Nucleus accumbens (tissue), 56 donors: Measurements from ENCODE around the gene PRKAR2B.

Experiments
- DNase-seq, 56 donors: peaks; one replicate each; lab custom pipeline; 2025; lab: John Stamatoyannopoulos, UW

PRKAR2B gene

DNA sequence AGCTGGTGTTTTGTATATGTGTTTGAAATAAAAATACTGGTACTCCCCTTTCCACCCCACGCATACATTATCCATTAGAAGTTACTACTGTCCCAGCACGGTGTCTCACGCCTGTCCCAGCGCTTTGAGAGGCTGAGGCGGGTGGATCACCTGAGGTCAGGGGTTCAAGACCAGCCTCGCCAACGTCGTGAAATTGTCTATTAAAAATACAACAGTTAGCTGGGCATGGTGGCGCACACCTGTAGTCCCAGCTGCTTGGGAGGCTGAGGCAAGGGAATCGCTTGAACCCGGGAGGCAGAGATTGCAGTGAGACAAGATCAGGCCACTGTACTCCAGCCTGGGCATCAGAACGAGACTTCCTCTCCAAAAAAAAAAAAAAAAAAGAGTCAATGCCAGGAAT lies 127.0 kb downstream of the PRKAR2B start:
- no peak for DNase-seq

DNA sequence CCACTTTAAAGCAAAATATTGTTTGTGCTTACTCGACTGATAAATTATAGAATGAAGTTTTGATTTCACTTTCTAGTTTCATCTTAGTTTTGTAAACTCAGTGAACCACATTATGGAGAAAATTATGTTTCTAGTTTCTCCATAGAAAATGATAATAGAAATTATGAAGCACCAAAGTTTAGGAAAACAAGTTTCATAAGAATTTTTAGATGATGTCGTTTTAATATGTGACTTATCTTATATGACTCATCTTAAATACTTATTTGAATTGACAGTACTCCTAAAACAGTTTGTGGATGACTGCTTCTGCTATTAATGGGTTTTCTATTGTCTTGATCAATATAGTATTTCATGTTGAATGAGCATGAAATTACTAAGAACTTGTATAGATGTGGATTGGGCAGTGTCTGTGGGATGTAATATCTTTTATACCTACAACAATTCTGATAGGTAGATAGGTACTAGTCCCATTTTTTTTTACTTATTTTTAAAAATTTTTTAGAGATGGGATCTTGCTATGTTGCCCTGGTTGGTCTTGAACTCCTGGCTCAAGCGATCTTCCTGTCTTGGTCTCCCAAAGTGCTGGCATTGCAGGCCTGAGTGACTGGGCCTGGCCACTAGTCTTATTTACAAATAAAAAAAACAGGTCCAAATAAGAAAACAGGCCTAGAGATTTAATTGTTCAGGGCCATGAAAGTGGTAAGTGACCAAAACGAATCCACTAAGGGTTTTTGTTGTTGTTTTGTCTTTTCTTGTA lies 127.9 kb downstream of the PRKAR2B start:
- no peak for DNase-seq

DNA sequence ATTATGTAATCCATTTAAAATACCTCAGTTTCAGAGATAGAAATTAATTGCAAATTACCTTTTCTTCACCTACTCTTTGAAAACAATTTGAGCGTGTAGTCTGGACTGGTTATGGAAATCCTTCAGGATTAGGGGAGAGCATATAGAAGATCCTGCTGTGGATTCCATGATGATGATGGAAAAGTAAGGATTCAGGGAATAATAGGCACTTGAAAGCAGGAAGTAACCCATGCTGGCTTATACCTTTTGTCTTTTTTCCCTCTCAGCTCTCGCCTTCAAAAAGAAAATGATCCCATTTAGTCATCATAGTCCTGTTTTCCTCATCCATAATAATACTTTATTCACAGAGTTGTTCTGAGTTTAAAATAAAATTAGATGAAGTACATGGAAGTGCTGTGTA lies 128.7 kb downstream of the PRKAR2B start:
- no peak for DNase-seq

DNA sequence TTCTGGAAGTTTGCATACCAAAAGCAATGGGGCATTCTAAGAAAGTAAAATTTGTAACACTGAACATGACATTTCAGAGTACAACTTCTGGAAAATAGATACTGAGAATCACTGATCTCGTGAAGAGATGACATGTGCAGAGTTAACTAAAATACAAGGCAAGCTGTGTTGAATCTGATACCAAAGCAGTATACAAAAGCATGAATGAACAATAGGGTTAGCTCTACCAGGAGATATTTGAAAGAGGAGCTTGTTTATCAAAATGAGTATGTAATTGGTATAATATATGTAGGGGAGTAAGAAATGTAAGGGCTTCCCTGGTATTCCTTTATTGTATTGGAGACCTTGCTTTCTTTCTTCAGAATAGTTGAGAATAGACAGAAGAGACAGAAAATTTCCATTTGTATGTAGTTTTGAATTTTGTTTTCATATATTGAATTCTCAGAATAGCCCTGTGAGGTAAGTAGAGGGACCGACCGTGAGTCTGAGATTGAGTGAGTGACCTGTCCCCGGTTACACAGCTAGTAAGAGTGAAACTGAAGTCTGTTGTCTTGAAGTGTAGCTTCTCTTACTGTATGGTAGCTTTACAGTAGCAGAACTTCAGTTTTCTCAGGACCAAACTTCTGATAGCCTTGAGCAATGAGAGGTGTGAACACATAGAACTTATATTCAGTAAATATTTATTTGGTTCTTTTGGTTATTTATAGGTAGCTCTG lies 129.3 kb downstream of the PRKAR2B start:
- no peak for DNase-seq

DNA sequence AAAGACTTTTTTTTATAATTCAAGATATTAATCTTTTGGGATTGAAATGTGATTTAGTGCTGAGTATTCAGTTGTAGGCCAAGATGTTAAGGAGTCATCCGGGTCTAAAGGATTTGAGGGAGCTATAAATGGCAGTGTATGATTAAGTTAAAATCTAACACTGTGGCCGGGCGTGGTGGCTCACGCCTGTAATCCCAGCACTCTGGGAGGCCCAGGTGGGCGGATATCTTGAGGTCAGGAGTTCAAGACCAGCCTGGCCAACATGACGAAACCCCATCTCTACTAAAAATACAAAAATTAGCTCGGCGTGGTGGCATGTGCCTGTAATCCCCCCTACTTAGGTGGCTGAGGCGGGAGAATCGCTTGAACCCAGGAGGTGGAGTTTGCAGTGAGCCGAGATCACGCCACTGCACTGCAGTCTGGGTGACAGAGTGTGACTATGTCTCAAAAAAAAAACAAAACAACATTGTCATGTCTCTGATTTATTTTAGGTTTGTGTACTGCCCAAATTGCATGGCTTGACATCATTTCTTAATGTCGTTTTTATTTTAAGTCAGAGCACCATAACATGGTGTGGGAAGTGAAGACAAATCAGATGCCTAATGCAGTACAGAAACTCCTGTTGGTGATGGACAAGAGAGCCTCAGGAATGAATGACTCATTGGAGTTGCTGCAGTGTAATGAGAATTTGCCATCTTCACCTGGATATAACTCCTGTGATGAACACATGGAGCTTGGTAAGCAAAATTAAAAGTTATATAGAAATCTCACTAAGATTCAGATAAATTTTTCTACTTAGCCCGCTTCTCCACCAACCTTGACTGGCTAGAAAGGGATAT lies 135.0 kb downstream of the PRKAR2B start:
- no peak for DNase-seq

DNA sequence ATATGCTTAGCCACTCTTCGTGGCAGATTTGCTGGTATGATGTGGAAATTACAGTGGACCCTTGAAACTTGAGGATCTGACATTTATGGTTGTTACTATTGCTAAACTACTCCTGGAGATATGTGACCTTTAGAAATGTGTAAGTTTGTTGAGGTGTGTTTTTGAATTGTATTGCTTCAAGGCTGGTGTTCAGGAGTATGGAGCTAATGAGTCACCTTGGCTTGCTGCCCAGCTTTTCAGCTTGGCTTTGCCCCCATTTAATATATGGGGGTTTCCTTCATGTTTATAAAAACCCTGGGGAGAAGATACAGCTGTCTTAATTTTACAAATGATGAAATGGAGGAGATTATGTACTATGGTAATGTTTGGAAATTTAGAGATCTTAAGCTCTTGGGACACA lies 135.9 kb downstream of the PRKAR2B start:
- peak in 2 of 56 donors; percentile 20 to 33 for DNase-seq

- no peak for DNase-seq
These were observed 136.7 kb downstream of the PRKAR2B start for GRCh38 chr7:107181172-107181571.

- no peak for DNase-seq
These were observed 141.2 kb downstream of the PRKAR2B start for GRCh38 chr7:107185716-107186115.

DNA sequence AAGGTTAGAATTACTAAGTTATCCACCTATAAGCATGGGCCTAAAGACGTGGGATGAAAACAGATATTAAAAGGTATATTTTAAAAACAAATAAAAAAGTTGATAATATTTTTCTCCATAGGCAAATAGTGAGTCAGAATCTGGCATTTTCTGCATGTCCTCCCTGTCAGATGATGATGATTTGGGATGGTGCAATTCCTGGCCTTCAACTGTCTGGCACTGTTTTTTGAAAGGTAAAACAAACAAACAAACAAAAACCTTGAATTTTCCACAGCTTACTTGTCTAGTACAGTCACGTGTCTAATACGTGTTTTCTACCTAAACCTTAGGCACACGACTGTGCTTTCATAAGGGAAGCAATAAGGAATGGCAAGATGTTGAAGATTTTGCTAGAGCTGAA lies 141.7 kb downstream of the PRKAR2B start:
- no peak for DNase-seq

- DNase-seq, result no peak
These were observed 143.3 kb downstream of the PRKAR2B start for GRCh38 chr7:107187774-107188173.

DNA sequence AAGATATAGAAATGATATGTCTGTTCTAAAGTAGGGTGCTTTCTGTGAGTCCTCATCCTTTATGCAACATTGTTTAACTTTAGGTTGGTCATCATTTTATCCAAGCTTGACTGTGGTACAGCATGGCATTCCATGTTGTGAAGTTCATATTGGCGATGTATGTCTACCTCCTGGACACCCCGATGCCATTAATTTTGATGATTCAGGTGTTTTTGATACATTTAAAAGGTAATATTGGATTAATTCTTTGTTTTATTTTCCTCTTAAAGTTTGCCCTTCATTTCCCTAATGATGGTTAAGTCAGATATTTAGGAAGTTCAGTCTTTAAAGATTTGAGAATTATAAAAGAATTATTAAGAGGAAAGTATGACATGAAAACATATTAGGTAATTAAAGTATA lies 145.6 kb downstream of the PRKAR2B start:
- no peak for DNase-seq

DNA sequence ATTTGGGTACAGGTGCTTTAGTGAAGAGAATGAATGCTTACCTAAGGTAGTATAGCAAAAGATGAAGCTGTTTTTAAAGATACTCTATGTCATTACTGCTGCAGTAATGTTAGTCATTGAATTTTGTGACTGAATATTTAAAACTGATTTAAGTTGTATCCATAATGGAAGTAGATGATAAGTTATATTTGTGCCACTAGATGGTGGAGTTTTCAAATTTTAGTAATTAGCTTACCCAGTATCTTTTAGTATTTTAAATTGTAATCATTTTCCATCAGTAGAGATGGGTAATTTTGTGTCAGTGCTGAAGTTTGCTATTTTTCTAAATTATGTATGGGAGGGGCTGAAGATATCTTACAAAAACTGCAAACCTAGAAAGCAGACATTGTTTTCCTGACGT lies 149.5 kb downstream of the PRKAR2B start:
- DNase-seq, result no peak

DNA sequence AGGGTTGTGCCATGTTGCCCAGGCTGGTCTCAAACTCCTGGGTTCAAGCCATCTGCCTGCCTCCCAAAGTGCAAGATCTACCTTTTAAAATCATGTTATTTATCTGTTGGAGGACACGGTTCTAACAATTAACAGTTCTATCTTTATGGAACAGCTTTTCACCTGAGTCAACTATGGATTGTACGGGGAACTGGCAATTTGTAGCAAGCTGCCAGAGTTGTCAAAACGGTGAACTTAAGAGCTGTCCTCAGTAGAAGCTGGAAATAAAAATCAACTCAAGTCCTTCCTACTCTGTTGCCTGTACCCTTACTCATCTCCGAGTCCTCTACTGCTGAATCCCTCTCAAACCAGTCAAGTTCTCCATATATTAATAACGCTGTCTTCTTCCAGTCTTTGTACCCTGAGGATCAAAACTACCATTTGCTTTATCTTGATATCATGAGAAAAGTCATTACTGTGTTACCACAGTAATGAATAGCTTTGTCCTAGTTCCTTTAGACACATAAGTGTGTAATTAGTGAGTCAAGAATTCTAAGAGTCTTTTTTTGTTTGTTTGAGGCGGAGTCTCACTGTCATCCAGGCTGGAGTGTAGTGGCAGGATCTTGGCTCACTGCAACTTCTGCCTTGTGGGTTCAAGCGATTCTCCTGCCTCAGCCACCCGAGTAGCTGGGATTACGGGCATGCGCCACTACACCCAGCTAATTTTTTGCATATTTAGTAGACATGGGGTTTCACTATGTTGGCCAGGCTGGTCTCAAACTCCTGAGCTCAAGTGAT lies 152.5 kb downstream of the PRKAR2B start:
- DNase-seq, result no peak

DNA sequence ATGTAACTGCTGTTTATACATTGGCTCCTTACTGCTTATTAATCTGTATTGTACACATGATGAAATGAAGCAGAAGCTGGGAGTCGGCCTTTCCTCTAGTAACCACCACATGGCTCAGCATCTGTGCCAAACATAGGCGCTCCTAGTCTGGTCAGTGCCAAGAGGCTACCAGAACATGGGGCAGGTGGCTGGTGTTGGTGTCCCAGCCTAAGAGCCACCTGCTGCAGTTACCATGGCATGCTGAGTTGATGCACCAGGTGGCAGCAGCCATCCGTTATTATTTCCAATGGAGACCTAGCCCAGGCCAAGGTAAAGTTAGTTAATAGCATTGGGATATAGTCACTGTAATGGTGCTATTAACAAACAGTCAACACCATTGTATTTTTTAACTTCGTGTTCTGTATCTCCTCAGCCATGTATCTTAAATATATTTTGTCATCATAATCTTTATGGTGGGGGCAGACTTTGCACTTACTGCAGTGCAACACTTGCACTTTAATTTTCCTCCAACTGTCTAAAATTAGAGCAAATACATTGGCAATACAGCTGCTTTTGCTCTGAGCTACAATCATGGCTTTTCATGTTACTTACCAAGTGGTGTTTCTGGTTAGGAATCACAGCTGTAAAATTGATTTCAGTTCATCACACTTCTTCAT lies 157.4 kb downstream of the PRKAR2B start:
- DNase-seq, result peak in 17 of 56 donors; percentile 2 to 63 (median 23)

DNA sequence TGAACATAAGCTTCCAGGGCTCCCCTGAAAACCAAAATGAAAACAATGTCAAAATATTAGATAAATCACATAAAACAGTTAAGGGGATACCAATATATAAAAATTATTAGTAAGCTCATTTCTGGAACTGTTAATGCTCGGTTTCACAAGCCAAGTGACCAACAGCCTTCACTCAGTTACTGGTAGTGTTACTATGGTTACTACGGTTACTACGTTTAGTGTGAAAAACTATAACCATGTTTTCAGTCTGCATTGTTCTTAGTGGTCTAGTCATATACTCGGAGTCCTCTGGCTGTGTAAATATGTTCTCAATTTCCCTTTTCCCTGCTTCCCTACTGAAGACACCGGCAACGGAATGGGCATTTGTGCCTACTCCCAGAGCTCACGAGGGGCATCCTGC lies 159.1 kb downstream of the PRKAR2B start:
- no peak for DNase-seq

DNA sequence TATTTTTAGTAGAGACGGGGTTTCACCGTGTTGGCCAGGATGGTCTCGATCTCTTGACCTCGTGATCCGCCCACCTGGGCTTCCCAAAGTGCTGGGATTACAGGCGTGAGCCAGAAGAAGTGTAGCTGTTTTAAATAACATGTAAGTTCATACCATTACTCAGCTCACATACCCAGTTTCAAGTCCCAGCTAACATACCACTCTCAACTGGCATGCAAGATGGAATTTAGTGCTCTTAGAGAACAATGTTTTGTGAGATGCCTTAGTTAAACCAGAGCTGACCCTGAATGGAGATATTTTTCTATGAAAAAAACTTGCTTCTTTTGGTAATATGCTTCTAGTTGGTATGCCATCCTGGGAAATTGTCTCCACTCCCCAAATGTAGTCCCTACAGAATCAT lies 161.6 kb downstream of the PRKAR2B start:
- no peak for DNase-seq

GRCh38 chr7:107206706-107207105 lies 162.2 kb downstream of the PRKAR2B start:
- DNase-seq, result no peak

DNA sequence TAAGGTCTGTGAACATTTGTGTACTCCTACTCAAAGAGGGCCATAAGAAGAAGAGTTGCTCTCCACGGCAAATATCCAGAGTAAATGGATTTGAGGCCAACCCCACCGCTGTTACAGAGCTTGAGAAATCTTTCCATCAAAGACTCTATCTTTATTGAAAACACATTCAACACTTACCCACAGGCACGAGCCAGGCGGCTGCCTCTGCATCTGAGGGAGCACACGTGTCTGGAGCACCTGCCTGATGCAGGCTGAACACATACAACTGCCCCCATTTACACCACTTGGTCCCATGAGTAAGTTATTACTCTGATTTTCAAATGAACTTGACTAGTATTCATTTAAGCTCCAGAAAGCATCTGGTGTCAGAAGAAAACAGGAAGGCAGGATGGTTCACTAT lies 163.0 kb downstream of the PRKAR2B start:
- DNase-seq, result peak in 2 of 56 donors; percentile 15 to 22

DNA sequence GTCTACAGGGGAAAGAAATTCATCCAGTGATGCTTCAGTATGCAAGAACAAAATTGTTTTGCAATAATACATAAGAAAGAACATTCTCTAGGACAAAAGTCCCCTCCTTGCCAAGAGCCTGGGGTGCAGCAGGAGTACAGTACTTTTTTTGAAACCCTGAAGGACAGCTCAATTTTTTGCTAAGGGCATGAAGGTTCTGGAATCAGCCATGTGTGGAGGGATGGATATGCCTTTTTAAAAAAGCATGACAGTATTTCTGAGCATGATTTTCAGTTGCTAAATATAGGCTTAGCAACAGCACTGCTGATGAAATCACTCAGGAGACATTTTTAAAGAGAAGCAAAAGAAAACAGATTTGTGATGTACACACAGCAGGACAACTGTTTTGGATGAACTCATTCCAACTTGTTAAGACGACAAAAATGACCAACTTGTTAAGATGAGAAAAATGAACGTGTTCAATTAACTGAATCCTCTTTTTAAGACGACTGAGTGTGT lies 163.6 kb downstream of the PRKAR2B start:
- DNase-seq, result peak in 1 of 56 donors; percentile 4

DNA sequence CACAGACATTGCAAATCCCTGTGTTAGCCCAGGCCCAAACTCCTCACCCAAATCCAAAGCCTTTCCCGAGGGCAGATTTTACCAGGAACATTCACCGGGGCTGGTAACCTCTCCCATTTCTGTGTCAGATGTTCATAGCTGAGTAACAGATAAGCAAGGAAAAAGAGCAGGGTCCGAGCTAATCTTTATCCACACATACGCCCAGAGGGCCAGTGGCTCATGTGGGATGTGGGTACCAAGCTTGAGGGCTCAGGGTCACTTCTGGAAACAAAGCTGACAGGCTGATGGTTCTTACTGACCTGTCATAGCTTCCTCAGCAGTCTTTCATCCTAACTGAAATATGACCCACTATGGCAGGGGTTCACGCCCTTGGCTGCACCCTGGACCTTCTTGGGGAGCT lies 164.1 kb downstream of the PRKAR2B start:
- DNase-seq, result no peak
